Iris pigment epithelial cell (primary cell): ENCODE measurements around the gene CEP57.
A peak's percentile ranks its signal among the peaks of the same experiment; 100 is the strongest.

Source experiments
- DNase-seq: peaks from one replicate; pipeline ENCODE4 v3.0.0-alpha.2; 2011; ENCODE audit warnings: low read depth

Gene CEP57

GRCh38 chr11:95790123-95790932 lies at the start of gene CEP57:
Gene CEP57, plus strand, starts transcription at chr11:95790498. Its CDS starts 201 bp downstream, at chr11:95790699.
- DNase-seq: peak; percentile 99

- no peak for DNase-seq
Observed at GRCh38 chr11:95750101-95750500, 40.2 kb upstream of the CEP57 start.

GRCh38 chr11:95751515-95751914 lies 38.8 kb upstream of the CEP57 start:
- DNase-seq: no peak

GRCh38 chr11:95760941-95761340 lies 29.4 kb upstream of the CEP57 start:
- peak; percentile 1 for DNase-seq

GRCh38 chr11:95762534-95762933 lies 27.8 kb upstream of the CEP57 start:
- DNase-seq: no peak

GRCh38 chr11:95764267-95764898 lies 25.9 kb upstream of the CEP57 start:
- peak; percentile 60 for DNase-seq

- no peak for DNase-seq
Observed at GRCh38 chr11:95766701-95767100, 23.6 kb upstream of the CEP57 start.

GRCh38 chr11:95767498-95767897 lies 22.8 kb upstream of the CEP57 start:
- DNase-seq: peak; percentile 89

GRCh38 chr11:95768521-95768920 lies 21.8 kb upstream of the CEP57 start:
- peak; percentile 14 for DNase-seq

GRCh38 chr11:95776859-95777258 lies 13.4 kb upstream of the CEP57 start:
- DNase-seq: no peak

GRCh38 chr11:95778699-95779098 lies 11.6 kb upstream of the CEP57 start:
- no peak for DNase-seq

- DNase-seq: no peak
Observed at GRCh38 chr11:95780544-95780943, 9.8 kb upstream of the CEP57 start.

- peak; percentile 50 for DNase-seq
Observed at GRCh38 chr11:95788921-95789505, 1.3 kb upstream of the CEP57 start.

GRCh38 chr11:95789506-95790122 lies 684 bp upstream of the CEP57 start, which contains the start of gene FAM76B:
Gene FAM76B, minus strand, starts transcription at chr11:95789782. Its CDS starts 304 bp downstream, at chr11:95789478.
- peak; percentile 100 for DNase-seq

- peak; percentile 68 for DNase-seq
Observed at GRCh38 chr11:95790933-95791708, 823 bp downstream of the CEP57 start.

- DNase-seq: no peak
Observed at GRCh38 chr11:95791709-95792033, 1.4 kb downstream of the CEP57 start.

GRCh38 chr11:95792200-95792599 lies 1.9 kb downstream of the CEP57 start:
- DNase-seq: no peak

GRCh38 chr11:95792700-95793099 lies 2.4 kb downstream of the CEP57 start:
- no peak for DNase-seq

- DNase-seq: no peak
Observed at GRCh38 chr11:95793116-95793515, 2.8 kb downstream of the CEP57 start.

GRCh38 chr11:95794086-95794485 lies 3.8 kb downstream of the CEP57 start:
- DNase-seq: peak; percentile 11

GRCh38 chr11:95795627-95796295 lies 5.5 kb downstream of the CEP57 start:
- no peak for DNase-seq
